HG02840 (cell line): ENCODE measurements around the gene GFRA4.
"Not testable (repeated sequence)": the region's sequence is repeated elsewhere in the genome, so short reads cannot be mapped to it uniquely, and the experiment has no call there.

ENCODE experiments used
- ATAC-seq: cut with Tn5 transposase; IDR thresholded peaks from one replicate; pipeline ENCODE4 v1.9.1; 2021; ENCODE audit warnings: mild to moderate bottlenecking, moderate library complexity, moderate number of reproducible peaks; ENCODE audit not compliant: unreplicated experiment, low FRiP score

Gene GFRA4

DNA sequence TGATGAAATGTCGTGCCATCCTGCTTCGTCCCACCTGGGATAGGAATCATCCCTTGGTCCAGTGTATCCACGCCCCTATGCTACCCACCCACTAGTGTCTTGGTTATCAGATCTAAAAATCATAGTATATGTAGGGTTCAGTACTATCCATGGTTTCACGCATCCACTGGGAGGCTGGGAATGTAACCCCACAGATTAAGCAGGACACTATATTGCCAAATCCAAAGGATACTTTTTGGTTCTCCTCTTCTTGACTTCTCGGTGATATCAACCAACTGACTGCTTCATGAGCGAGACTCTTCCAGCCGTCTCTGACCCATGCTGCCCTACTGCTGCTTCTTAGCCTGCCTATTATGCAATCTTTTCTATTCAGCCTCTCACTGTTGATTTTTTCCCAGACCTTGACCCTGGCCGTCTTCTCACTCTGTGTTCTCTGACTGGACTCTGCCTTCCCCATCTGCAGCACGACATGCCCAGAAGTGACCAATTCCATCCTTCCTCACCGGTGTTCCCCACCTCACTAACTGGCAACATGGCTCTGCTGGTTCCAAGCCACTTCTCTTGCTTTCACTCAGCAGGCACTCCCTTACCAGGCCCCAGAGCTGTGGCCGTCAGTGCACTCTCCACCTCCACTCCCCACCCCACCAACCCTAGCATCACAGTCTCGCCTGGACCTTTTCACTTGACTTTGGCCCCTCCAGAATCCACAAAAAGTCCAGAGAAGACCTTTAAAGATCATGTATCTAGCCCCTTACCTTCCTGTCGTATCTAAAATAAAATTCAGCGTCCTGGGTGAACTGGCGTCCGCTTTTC lies 34.5 kb downstream of the GFRA4 start:
- ATAC-seq, result no peak

DNA sequence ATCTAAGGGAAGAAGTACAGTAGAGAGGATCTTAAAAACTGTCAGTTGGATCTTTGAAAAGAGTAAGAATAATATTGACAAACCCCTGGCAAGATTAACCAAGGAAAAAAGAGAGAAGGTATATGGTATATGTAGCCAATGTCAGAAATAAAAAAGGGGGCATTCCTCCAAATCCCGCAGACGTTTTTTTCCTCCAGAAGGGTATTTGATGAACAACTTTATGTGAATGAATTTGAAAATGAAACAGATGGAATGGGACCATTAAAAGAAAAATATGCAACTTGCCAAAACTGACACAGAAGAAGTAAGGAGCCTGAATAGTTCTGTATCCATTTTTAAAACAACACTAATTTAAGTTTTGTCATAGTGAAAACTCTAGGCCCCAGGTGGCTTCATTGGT lies 35.7 kb downstream of the GFRA4 start:
- ATAC-seq, result no peak

GRCh38 chr20:3622406-3622805 lies 40.8 kb downstream of the GFRA4 start:
- ATAC-seq, result no peak

GRCh38 chr20:3621111-3621510 lies 42.1 kb downstream of the GFRA4 start:
- no peak for ATAC-seq

DNA sequence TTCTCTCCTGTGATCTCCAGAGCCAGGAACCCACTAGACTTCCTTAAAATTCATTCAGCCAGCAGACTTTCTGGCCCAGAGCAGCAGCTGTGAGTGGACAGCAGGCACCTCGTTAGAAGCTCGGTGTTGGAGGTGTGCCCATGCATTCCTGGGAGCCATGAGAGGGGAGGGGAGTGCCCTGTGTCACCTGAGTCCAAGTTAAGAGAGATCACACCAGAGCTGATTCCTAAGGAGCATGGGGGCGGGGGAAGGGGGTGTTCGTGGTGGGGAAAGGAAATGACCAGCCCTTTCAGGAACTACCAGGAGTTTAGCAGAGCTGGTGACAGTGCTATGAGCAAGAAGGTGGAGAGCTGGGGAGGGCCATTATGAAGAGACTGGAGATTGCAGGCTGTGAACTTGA lies 46.9 kb downstream of the GFRA4 start:
- no peak for ATAC-seq

DNA sequence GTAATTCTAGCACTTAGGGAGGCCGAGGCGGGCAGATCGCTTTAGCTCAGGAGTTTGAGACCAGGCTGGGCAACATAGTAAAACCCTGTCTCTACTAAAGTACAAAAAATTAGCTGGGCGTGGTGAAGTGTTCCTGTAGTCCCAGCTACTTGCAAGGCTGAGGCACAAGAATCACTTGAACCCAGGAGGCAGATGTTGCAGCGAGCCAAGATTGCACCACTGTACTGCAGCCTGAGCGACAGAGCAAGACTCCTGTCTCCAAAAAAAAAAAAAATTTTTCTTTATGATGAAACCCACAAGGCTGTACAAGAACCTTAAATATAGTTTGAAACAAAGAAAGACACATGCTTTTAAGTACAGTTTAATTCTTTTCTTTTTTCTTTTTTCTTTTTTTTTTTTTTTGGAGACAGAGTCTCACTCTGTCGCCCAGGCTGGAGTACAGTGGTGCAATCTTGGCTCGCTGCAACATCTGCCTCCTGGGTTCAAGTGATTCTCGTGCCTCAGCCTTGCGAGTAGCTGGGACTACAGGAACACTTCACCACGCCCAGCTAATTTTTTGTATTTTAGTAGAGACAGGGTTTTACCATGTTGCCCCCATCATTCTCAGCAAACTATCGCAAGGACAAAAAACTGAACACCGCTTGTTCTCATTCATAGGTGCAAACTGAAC lies 47.9 kb downstream of the GFRA4 start:
- not testable (repeated sequence) for ATAC-seq

DNA sequence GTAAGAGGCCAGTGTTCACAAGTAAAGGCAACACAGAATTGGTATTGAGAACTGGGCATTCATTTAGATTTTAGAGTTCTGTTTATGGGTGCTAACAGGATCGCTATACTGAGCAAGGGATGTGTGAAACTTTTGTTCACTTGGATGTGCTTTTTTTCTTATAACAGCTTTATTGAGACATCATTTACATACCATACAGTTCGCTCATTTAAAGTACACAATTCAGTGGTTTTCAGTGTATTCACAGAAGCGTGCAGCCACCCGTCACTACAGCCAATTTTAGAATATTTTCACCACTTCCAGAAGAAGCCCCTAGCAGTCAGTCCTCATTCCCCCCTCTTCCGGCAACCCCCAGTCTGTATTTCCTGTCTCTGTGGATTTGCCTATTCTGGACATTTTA lies 48.7 kb downstream of the GFRA4 start:
- no peak for ATAC-seq

DNA sequence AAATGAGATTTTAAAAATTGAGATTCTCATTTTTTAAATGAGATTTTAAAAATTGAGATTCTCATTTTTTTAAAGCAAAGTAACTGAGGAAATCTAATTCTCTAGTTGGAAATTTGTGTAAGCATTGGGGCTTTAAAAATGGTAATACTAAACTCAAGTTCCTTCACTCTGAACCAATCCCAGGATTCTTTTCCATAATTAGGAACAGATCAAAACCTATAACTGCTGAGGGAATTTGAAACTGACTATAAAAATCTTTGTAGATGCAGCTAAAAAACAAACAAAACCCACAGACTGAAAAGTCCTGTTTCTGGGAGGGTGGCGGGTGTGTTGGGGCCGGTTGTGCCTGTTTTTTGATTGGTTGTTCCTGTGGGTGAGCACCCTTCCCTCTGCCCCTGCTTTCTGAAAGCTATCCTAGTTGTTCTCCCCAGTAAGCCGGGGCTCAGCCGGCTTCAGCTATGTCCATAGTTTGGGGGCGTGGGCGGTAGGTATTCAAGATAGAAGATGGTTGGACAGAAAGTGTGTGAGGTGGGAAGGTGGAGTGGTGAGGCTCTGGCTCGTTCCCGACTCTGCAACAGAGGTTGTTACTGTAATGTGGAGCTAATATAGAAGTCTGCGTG lies 49.3 kb downstream of the GFRA4 start:
- ATAC-seq, result no peak

- no peak for ATAC-seq
Observed at GRCh38 chr20:3612795-3613572, 50.2 kb downstream of the GFRA4 start.

GRCh38 chr20:3611901-3612300 lies 51.3 kb downstream of the GFRA4 start:
- ATAC-seq, result no peak
